Measurements from ENCODE around the gene BRD4. TPM values are rescaled to one million over a fixed set of nuclear protein-coding genes. Genes with fewer than 3 reads are reported as not detected.
"Not testable (repeated sequence)": the region's sequence is repeated elsewhere in the genome, so short reads cannot be mapped to it uniquely, and the experiment has no call there.

Gene BRD4
- total RNA-seq, 1 donor from 2014 or later = 109 TPM

- H3K9me3 Mint-ChIP-seq; intact Hi-C loops (cut with micrococcal nuclease); H3K4me3 Mint-ChIP-seq; H3K4me1 Mint-ChIP-seq; DNase-seq; H3K27me3 Mint-ChIP-seq; H3K27ac Mint-ChIP-seq: not testable (repeated sequence)
- H3K36me3 Mint-ChIP-seq (ENCODE audit: low read depth) = peaks cover 23% of the 10 kb centered on the region
Observed at GRCh38 chr19:15341328-15341727, 9.0 kb upstream of the BRD4 start.

GRCh38 chr19:15340086-15340485 is 7.7 kb upstream of the BRD4 start:
- peaks cover 16% of the 10 kb centered on the region for H3K36me3 Mint-ChIP-seq (ENCODE audit: low read depth)
- DNase-seq = no peak
- no peaks in the 10 kb centered on the region for H3K9me3 Mint-ChIP-seq
- H3K4me1 Mint-ChIP-seq = no peaks in the 10 kb centered on the region
- H3K27ac Mint-ChIP-seq = no peak overlapping the region
- intact Hi-C loops (cut with micrococcal nuclease) = no loop called here
- H3K4me3 Mint-ChIP-seq = no peak overlapping the region
- H3K27me3 Mint-ChIP-seq = no peaks in the 10 kb centered on the region

- peaks cover 7% of the 10 kb centered on the region for H3K4me1 Mint-ChIP-seq
- H3K4me3 Mint-ChIP-seq = no peak overlapping the region
- H3K9me3 Mint-ChIP-seq = no peaks in the 10 kb centered on the region
- no peak overlapping the region for H3K27ac Mint-ChIP-seq
- intact Hi-C loops (cut with micrococcal nuclease) = no loop called here
- no peak for DNase-seq
- H3K36me3 Mint-ChIP-seq (ENCODE audit: low read depth) = peaks cover 14% of the 10 kb centered on the region
- no peaks in the 10 kb centered on the region for H3K27me3 Mint-ChIP-seq
Observed at GRCh38 chr19:15337202-15337601, 4.9 kb upstream of the BRD4 start.

GRCh38 chr19:15335992-15336391 is 3.7 kb upstream of the BRD4 start:
- peaks cover 17% of the 10 kb centered on the region for H3K36me3 Mint-ChIP-seq (ENCODE audit: low read depth)
- H3K4me1 Mint-ChIP-seq; H3K27ac Mint-ChIP-seq; DNase-seq; H3K4me3 Mint-ChIP-seq; intact Hi-C loops (cut with micrococcal nuclease); H3K27me3 Mint-ChIP-seq; H3K9me3 Mint-ChIP-seq: not testable (repeated sequence)

- H3K4me1 Mint-ChIP-seq = peaks cover 37% of the 10 kb centered on the region
- peak overlapping the region; percentile 96 for H3K4me3 Mint-ChIP-seq
- H3K9me3 Mint-ChIP-seq = no peaks in the 10 kb centered on the region
- peaks cover 27% of the 10 kb centered on the region for H3K36me3 Mint-ChIP-seq (ENCODE audit: low read depth)
- peak; percentile 89 for DNase-seq
- intact Hi-C loops (cut with micrococcal nuclease) = loop anchor here (2.0 to 5.0 kb wide), 2 partner anchors 31 to 46 kb away; partner anchors contain the start of gene AKAP8
- no peaks in the 10 kb centered on the region for H3K27me3 Mint-ChIP-seq
- H3K27ac Mint-ChIP-seq = peak overlapping the region; percentile 96
Observed at GRCh38 chr19:15331419-15332310, 674 bp downstream of the BRD4 start.

- H3K36me3 Mint-ChIP-seq (ENCODE audit: low read depth) = peaks cover 27% of the 10 kb centered on the region
- intact Hi-C loops (cut with micrococcal nuclease) = loop anchor here (2.0 to 5.0 kb wide), 2 partner anchors 30 to 46 kb away; partner anchors contain the start of gene AKAP8
- peak overlapping the region; percentile 96 for H3K4me3 Mint-ChIP-seq
- H3K9me3 Mint-ChIP-seq = no peaks in the 10 kb centered on the region
- peak overlapping the region; percentile 96 for H3K27ac Mint-ChIP-seq
- no peaks in the 10 kb centered on the region for H3K27me3 Mint-ChIP-seq
- no peak for DNase-seq
- peaks cover 40% of the 10 kb centered on the region for H3K4me1 Mint-ChIP-seq
Observed at GRCh38 chr19:15330801-15331418, 1.4 kb downstream of the BRD4 start.

GRCh38 chr19:15328312-15328711 is 4.0 kb downstream of the BRD4 start:
- no peak for DNase-seq
- intact Hi-C loops (cut with micrococcal nuclease) = no loop called here
- no peaks in the 10 kb centered on the region for H3K9me3 Mint-ChIP-seq
- no peak overlapping the region for H3K4me3 Mint-ChIP-seq
- peaks cover 28% of the 10 kb centered on the region for H3K36me3 Mint-ChIP-seq (ENCODE audit: low read depth)
- H3K4me1 Mint-ChIP-seq = peaks cover 55% of the 10 kb centered on the region
- no peak overlapping the region for H3K27ac Mint-ChIP-seq
- H3K27me3 Mint-ChIP-seq = no peaks in the 10 kb centered on the region

GRCh38 chr19:15324791-15325519 is 7.4 kb downstream of the BRD4 start:
- H3K27me3 Mint-ChIP-seq = no peaks in the 10 kb centered on the region
- H3K4me1 Mint-ChIP-seq = peaks cover 63% of the 10 kb centered on the region
- DNase-seq = no peak
- H3K27ac Mint-ChIP-seq = peak overlapping the region; percentile 75
- H3K9me3 Mint-ChIP-seq = peaks cover 4% of the 10 kb centered on the region
- no peak overlapping the region for H3K4me3 Mint-ChIP-seq
- H3K36me3 Mint-ChIP-seq (ENCODE audit: low read depth) = peaks cover 25% of the 10 kb centered on the region
- intact Hi-C loops (cut with micrococcal nuclease) = no loop called here

- H3K4me3 Mint-ChIP-seq = peak overlapping the region; percentile 1
- H3K27ac Mint-ChIP-seq = peak overlapping the region; percentile 56
- intact Hi-C loops (cut with micrococcal nuclease) = no loop called here
- peaks cover 65% of the 10 kb centered on the region for H3K4me1 Mint-ChIP-seq
- no peaks in the 10 kb centered on the region for H3K27me3 Mint-ChIP-seq
- peaks cover 19% of the 10 kb centered on the region for H3K36me3 Mint-ChIP-seq (ENCODE audit: low read depth)
- no peak for DNase-seq
- H3K9me3 Mint-ChIP-seq = peaks cover 4% of the 10 kb centered on the region
Observed at GRCh38 chr19:15323496-15324235, 8.7 kb downstream of the BRD4 start.

- peaks cover 4% of the 10 kb centered on the region for H3K9me3 Mint-ChIP-seq
- peak overlapping the region; percentile 22 for H3K27ac Mint-ChIP-seq
- DNase-seq = no peak
- peak overlapping the region; percentile 49 for H3K4me3 Mint-ChIP-seq
- peaks cover 74% of the 10 kb centered on the region for H3K4me1 Mint-ChIP-seq
- intact Hi-C loops (cut with micrococcal nuclease) = no loop called here
- no peaks in the 10 kb centered on the region for H3K27me3 Mint-ChIP-seq
- H3K36me3 Mint-ChIP-seq (ENCODE audit: low read depth) = peaks cover 17% of the 10 kb centered on the region
Observed at GRCh38 chr19:15321739-15322138, 10.6 kb downstream of the BRD4 start.

- H3K27ac Mint-ChIP-seq = peak overlapping the region; percentile 26
- H3K4me1 Mint-ChIP-seq = peaks cover 76% of the 10 kb centered on the region
- H3K9me3 Mint-ChIP-seq = peaks cover 4% of the 10 kb centered on the region
- H3K4me3 Mint-ChIP-seq = no peak overlapping the region
- no peaks in the 10 kb centered on the region for H3K27me3 Mint-ChIP-seq
- no peak for DNase-seq
- peaks cover 13% of the 10 kb centered on the region for H3K36me3 Mint-ChIP-seq (ENCODE audit: low read depth)
- intact Hi-C loops (cut with micrococcal nuclease) = no loop called here
Observed at GRCh38 chr19:15320116-15320515, 12.2 kb downstream of the BRD4 start.

GRCh38 chr19:15318241-15318691 is 14.1 kb downstream of the BRD4 start:
- peak overlapping the region; percentile 5 for H3K4me3 Mint-ChIP-seq
- no peaks in the 10 kb centered on the region for H3K27me3 Mint-ChIP-seq
- peaks cover 11% of the 10 kb centered on the region for H3K36me3 Mint-ChIP-seq (ENCODE audit: low read depth)
- intact Hi-C loops (cut with micrococcal nuclease) = loop anchor here (2.0 kb wide), 1 partner anchor 17 kb away; no protein-coding TSS in a partner anchor
- H3K9me3 Mint-ChIP-seq = peaks cover 4% of the 10 kb centered on the region
- H3K4me1 Mint-ChIP-seq = peaks cover 74% of the 10 kb centered on the region
- H3K27ac Mint-ChIP-seq = peak overlapping the region; percentile 78
- no peak for DNase-seq

Measured in activated CD4-positive, alpha-beta T cell treated with anti-CD3 and anti-CD28 coated beads, Interleukin-2, amount 10 ng/mL, durations not matched to agents 24 days and 14 days (primary cell).